ENCODE data around the gene GRK5. TPM values are rescaled to one million over a fixed set of nuclear protein-coding genes. Genes with fewer than 3 reads are reported as not detected.

The GRK5 gene
- total RNA-seq, 1 donor from 2014 or later = 43.2 TPM

DNA sequence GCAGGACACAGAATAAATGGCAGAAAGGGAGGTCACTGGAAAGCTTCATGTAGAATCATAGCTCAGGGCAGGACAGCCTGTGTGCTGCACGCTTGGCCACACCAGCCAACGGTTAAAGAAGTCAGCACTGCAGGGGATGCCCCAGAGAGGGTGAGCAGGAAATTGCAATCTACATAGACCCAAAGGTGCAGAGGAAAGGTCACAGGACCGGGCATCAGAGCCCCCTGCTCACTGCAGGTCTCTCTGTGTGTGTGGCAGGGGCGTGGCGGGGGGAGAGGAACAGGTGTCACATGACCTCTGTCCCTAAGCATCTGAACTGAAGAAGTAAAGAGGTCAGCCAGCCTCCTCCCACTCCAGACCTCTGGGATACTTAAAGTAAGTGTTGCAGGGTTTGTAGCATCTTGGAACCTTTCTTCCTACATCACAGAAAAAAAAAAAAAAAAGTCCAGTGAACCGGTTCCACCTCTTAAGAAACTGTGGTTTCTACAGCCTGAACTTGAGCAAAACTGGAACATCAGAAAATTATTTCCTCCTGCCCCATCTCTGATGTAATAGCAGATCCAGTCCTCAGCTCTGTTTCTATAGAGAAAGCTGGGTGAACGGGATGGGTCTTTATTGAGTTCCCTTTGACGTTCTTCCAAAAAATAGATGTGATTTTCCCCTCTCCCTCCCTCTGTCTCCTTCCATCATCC, 270.9 kb downstream of the GRK5 start:
- Mint-ChIP-seq H3K9me3 (ENCODE audit: unreplicated experiment) (no peaks in the 10 kb centered on the region), H3K27me3 (ENCODE audit: unreplicated experiment) (peaks cover 53% of the 10 kb centered on the region), H3K36me3 (ENCODE audit: unreplicated experiment) (no peaks in the 10 kb centered on the region), H3K4me1 (ENCODE audit: unreplicated experiment) (peaks cover 9% of the 10 kb centered on the region), H3K4me3 (ENCODE audit: unreplicated experiment) (no peak overlapping the region), H3K27ac (ENCODE audit: unreplicated experiment) (no peak overlapping the region)
- no peak for DNase-seq (ENCODE audit: extremely low spot score, unreplicated experiment)
- TF ChIP-seq, protein P1, sequence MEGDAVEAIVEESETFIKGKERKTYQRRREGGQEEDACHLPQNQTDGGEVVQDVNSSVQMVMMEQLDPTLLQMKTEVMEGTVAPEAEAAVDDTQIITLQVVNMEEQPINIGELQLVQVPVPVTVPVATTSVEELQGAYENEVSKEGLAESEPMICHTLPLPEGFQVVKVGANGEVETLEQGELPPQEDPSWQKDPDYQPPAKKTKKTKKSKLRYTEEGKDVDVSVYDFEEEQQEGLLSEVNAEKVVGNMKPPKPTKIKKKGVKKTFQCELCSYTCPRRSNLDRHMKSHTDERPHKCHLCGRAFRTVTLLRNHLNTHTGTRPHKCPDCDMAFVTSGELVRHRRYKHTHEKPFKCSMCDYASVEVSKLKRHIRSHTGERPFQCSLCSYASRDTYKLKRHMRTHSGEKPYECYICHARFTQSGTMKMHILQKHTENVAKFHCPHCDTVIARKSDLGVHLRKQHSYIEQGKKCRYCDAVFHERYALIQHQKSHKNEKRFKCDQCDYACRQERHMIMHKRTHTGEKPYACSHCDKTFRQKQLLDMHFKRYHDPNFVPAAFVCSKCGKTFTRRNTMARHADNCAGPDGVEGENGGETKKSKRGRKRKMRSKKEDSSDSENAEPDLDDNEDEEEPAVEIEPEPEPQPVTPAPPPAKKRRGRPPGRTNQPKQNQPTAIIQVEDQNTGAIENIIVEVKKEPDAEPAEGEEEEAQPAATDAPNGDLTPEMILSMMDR (IDR thresholded peaks at IDR 0.05) = no peak

DNA sequence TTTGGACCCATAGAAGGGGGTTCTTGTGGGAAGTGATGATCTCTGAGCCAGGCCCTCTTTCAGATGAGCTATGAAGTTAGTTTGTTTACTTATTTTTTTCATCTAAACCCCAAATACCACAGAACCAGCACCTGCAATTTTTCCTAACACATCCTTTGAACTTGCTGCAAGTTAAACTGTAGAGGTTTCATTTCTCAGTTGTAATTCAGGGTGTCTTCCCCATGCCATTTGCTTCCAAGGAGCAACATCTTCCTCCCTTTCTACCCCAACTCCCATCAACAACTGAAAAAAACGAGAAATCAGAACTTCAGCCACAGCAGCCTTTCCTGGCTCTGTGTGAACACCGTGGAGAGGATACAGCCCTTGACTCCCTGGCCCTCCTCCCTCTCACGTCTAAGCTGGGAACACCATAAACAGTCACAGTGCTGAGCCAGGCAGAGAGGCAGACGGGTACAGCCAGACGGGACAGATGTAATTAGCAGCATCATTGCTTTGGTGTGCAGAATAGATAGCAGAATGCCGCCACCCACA, 271.5 kb downstream of the GRK5 start:
- Mint-ChIP-seq H3K9me3 (ENCODE audit: unreplicated experiment) (no peaks in the 10 kb centered on the region), H3K4me1 (ENCODE audit: unreplicated experiment) (peaks cover 9% of the 10 kb centered on the region), H3K36me3 (ENCODE audit: unreplicated experiment) (no peaks in the 10 kb centered on the region), H3K4me3 (ENCODE audit: unreplicated experiment) (no peak overlapping the region), H3K27ac (ENCODE audit: unreplicated experiment) (no peak overlapping the region), H3K27me3 (ENCODE audit: unreplicated experiment) (peaks cover 49% of the 10 kb centered on the region)
- no peak for DNase-seq (ENCODE audit: extremely low spot score, unreplicated experiment)
- TF ChIP-seq, protein P1 (IDR thresholded peaks at IDR 0.05) = no peak

DNA sequence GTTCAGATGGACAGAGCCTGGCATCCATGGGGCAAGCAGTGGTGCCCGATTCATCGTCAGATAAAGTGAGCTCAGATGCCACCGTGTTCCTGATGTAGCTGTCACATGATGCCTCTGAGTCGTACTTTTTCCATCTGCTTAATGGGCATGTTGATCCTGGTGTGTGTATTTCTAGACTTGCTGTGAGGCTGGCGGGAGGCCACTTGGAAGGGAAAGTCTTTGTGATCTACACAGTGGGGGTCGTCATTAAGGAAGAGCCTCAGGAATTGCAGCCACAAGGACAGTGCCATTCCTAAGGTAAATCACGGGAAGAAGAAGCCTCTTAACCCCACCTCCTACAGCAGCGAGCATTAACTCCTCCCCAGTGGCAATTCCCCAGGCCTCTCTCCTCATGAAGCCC, 272.2 kb downstream of the GRK5 start:
- Mint-ChIP-seq H3K9me3 (ENCODE audit: unreplicated experiment) (no peaks in the 10 kb centered on the region), H3K4me1 (ENCODE audit: unreplicated experiment) (peaks cover 9% of the 10 kb centered on the region), H3K36me3 (ENCODE audit: unreplicated experiment) (no peaks in the 10 kb centered on the region), H3K27ac (ENCODE audit: unreplicated experiment) (no peak overlapping the region), H3K27me3 (ENCODE audit: unreplicated experiment) (peaks cover 46% of the 10 kb centered on the region), H3K4me3 (ENCODE audit: unreplicated experiment) (no peak overlapping the region)
- DNase-seq (ENCODE audit: extremely low spot score, unreplicated experiment) = no peak
- TF ChIP-seq, protein P1 (IDR thresholded peaks at IDR 0.05) = no peak

DNA sequence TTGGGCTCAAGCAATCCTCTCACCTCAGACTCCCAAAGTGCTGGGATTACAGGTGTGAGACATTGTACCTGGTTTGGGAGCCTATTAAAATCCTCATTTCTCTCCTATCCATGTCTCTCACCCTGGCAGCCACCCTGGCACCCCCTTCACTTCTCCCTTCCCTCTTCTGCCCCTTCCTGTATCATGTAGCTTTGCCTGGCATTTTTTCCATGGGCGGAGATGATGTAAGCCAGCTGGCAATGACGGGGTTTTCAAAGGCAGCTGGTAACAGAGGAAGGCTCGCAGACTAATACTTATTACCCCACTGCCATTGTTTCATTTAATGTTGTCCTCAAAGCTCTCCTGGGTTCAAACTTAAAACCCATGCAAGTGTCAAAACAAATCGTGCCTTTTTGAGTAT, 273.3 kb downstream of the GRK5 start:
- peaks cover 37% of the 10 kb centered on the region for H3K27me3 Mint-ChIP-seq (ENCODE audit: unreplicated experiment)
- DNase-seq (ENCODE audit: extremely low spot score, unreplicated experiment) = no peak
- no peaks in the 10 kb centered on the region for H3K9me3 Mint-ChIP-seq (ENCODE audit: unreplicated experiment)
- TF ChIP-seq, protein P1 (IDR thresholded peaks at IDR 0.05) = no peak
- no peaks in the 10 kb centered on the region for H3K36me3 Mint-ChIP-seq (ENCODE audit: unreplicated experiment)
- no peak overlapping the region for H3K27ac Mint-ChIP-seq (ENCODE audit: unreplicated experiment)
- H3K4me3 Mint-ChIP-seq (ENCODE audit: unreplicated experiment) = no peak overlapping the region
- H3K4me1 Mint-ChIP-seq (ENCODE audit: unreplicated experiment) = peaks cover 9% of the 10 kb centered on the region

DNA sequence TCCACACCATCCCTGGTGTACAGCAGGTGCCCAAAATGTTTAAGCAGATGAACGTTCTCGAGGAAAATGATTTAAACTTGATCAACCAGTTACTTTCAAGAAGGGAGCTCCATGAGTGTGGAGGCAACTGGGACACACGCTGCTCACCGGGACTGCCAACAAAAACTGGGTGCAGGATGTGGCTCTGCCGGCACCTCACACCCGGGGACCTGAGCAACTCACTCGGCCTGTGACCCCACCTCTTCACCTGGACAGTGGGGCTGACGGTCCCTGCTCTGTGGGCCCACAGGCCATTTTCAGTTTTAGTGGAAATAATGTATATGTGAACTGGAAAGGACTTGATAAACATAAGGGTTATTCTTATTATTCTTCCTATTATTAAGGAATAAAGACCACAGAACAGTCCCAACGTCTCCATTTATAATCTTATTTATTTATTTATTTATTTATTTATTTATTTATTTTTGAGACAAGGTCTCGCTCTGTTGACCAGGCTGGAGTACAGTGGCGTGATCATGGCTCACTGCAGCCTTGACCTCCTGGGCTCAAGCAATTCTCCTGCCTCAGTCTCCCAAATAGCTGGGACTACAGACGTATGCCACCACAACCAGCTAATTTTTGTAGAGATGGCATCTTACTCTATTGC, 274.5 kb downstream of the GRK5 start:
- Mint-ChIP-seq H3K36me3 (ENCODE audit: unreplicated experiment) (no peaks in the 10 kb centered on the region), H3K27me3 (ENCODE audit: unreplicated experiment) (peaks cover 27% of the 10 kb centered on the region), H3K4me3 (ENCODE audit: unreplicated experiment) (no peak overlapping the region), H3K27ac (ENCODE audit: unreplicated experiment) (no peak overlapping the region), H3K4me1 (ENCODE audit: unreplicated experiment) (peaks cover 9% of the 10 kb centered on the region), H3K9me3 (ENCODE audit: unreplicated experiment) (no peaks in the 10 kb centered on the region)
- TF ChIP-seq, protein P1 (IDR thresholded peaks at IDR 0.05) = no peak
- no peak for DNase-seq (ENCODE audit: extremely low spot score, unreplicated experiment)
